HepG2 (cell line): ENCODE results near the gene CELSR2. TPM values are rescaled to one million over a fixed set of nuclear protein-coding genes. Genes with fewer than 3 reads are reported as not detected.

Source experiments
- ATAC-seq: fragments of 200-7000 bp; cut with Tn5 transposase; 3 replicates; pipeline ENCODE4 v1.9.1; 2020; ENCODE audit warnings: mild to moderate bottlenecking, moderate library complexity
- BruUV-seq: library from RNA; stranded (reverse); fragments of 400-500 nt; replicated peaks from 2 replicates; lab custom pipeline; 2021; lab: Mats Ljungman, UMichigan
- CTCF ChIA-PET: fragments of 300-600 bp; formaldehyde crosslinking; extraction: SDS; loops from one replicate; lab custom pipeline; 2021; ENCODE audit warnings: low total read pairs, inconsistent platforms, low intra/inter-chr PET ratio; lab: Yijun Ruan, JAX
- POLR2A ChIA-PET: fragments of 350-600 bp; sonication (Branson Sonifier 250); formaldehyde crosslinking; loops from one replicate; lab custom pipeline; 2020; ENCODE audit warnings: antibody characterized with exemption, inconsistent platforms; lab: Yijun Ruan, JAX
- DNase-seq: peaks from one replicate; pipeline ENCODE4 v3.0.0-alpha.2; 2015; ENCODE audit warnings: low spot score
- FAIRE-seq: peaks from 3 replicates; lab custom pipeline; 2011; peaks lifted over from hg19 to GRCh38; lab: Jason Lieb, UNC
- H2AFZ ChIP-seq: one replicate; pipeline ENCODE4 v1.6.1; 2011; ENCODE audit warnings: low read length, inconsistent platforms
- H3K27ac ChIP-seq: fragments of 300-600 bp; 3 replicates; pipeline ENCODE4 v1.8.0; 2011; ENCODE audit warnings: mixed run types, mild to moderate bottlenecking, mixed read lengths, low read length, inconsistent platforms; ENCODE audit not compliant: insufficient read depth; ENCODE audit errors: extremely low read length
- H3K27me3 ChIP-seq, 2 experiments: fragments of 200-600 bp in 1 of 2; 2 replicates in 1 of 2; 3 replicates in 1 of 2; pipeline versions ENCODE4 v1.6.0 to v1.8.0; 2011; ENCODE audit warnings: low read length in 2 of 2, mild to moderate bottlenecking in 2 of 2, moderate library complexity in 2 of 2, inconsistent platforms in 1 of 2; ENCODE audit not compliant: insufficient read depth in 2 of 2, control insufficient read depth in 1 of 2
- H3K36me3 ChIP-seq, 2 experiments: fragments of 200-600 bp in 1 of 2; replicated peaks in 1 of 2; 2 replicates in 1 of 2; 3 replicates in 1 of 2; pipeline versions ENCODE4 v1.5.1 to v1.8.0; 2011; ENCODE audit warnings: low read length in 2 of 2, inconsistent platforms in 1 of 2; ENCODE audit not compliant: insufficient read depth in 2 of 2, control insufficient read depth in 1 of 2
- H3K4me1 ChIP-seq: 2 replicates; pipeline ENCODE4 v1.5.1; 2012; ENCODE audit warnings: low read length, inconsistent platforms; ENCODE audit not compliant: insufficient read depth
- H3K4me2 ChIP-seq: 2 replicates; pipeline ENCODE4 v1.6.0; 2011; ENCODE audit warnings: low read depth, low read length, inconsistent platforms
- H3K4me3 ChIP-seq, 3 experiments: fragments of 200-600 bp in 1 of 3; sonication (generic), shearing (Covaris generic) in 1 of 3; replicated peaks in 1 of 3; 2 replicates each; pipeline ENCODE4 v1.5.1; 2011 to 2016; ENCODE audit warnings: low read length in 3 of 3, inconsistent platforms in 2 of 3, low read depth in 2 of 3, mild to moderate bottlenecking in 2 of 3, control low read depth in 1 of 3, mixed read lengths in 1 of 3; ENCODE audit not compliant: insufficient read depth in 1 of 3
- H3K79me2 ChIP-seq: one replicate; pipeline ENCODE4 v1.6.1; 2011; ENCODE audit warnings: low read length, inconsistent platforms; ENCODE audit not compliant: insufficient read depth
- H3K9ac ChIP-seq: 2 replicates; pipeline ENCODE4 v1.6.0; 2011; ENCODE audit warnings: mild to moderate bottlenecking, low read depth, low read length, inconsistent platforms; ENCODE audit not compliant: insufficient read depth
- H3K9me3 ChIP-seq: 2 replicates; pipeline ENCODE4 v1.5.1; 2012; ENCODE audit warnings: mild to moderate bottlenecking, low read length
- H4K20me1 ChIP-seq: 2 replicates; pipeline ENCODE4 v1.6.0; 2011; ENCODE audit warnings: inconsistent platforms, mild to moderate bottlenecking, low read length, moderate library complexity; ENCODE audit not compliant: insufficient read depth
- AHR ChIP-seq: IDR thresholded peaks from 2 replicates; pipeline ENCODE4 v1.6.1; 2018; ENCODE audit warnings: missing genetic modification reagents, missing compliant biosample characterization
- DRAP1 ChIP-seq: IDR thresholded peaks from 2 replicates; pipeline ENCODE4 v1.6.1; 2016; ENCODE audit warnings: missing genetic modification reagents, missing compliant biosample characterization
- FOSL1 ChIP-seq: sonication (generic); formaldehyde crosslinking; IDR thresholded peaks from 2 replicates; pipeline ENCODE4 v1.9.0; 2021; ENCODE audit warnings: missing genetic modification reagents, borderline replicate concordance
- FOXP4 ChIP-seq: sonication (generic); formaldehyde crosslinking; IDR thresholded peaks from 2 replicates; pipeline ENCODE4 v1.4.0; 2020; ENCODE audit warnings: missing genetic modification reagents
- GABPB1 ChIP-seq: IDR thresholded peaks from 2 replicates; pipeline ENCODE4 v1.6.1; 2016; ENCODE audit warnings: mild to moderate bottlenecking, missing genetic modification reagents, moderate library complexity, missing compliant biosample characterization
- HIC2 ChIP-seq: sonication (generic); formaldehyde crosslinking; IDR thresholded peaks from 2 replicates; pipeline ENCODE4 v1.9.0; 2022; ENCODE audit warnings: low read depth, missing genetic modification reagents
- HMG20A ChIP-seq: IDR thresholded peaks from 2 replicates; pipeline ENCODE4 v1.6.1; 2016; ENCODE audit warnings: borderline replicate concordance
- IRF2 ChIP-seq: IDR thresholded peaks from 2 replicates; pipeline ENCODE4 v1.6.1; 2018; ENCODE audit warnings: missing genetic modification reagents, missing compliant biosample characterization
- KDM3A ChIP-seq: IDR thresholded peaks from 2 replicates; pipeline ENCODE4 v1.6.1; 2018; ENCODE audit warnings: low read depth, missing compliant biosample characterization
- RCOR2 ChIP-seq: IDR thresholded peaks from 2 replicates; pipeline ENCODE4 v1.6.1; 2016; ENCODE audit warnings: missing biosample characterization, missing genetic modification reagents
- RFX1 ChIP-seq: fragments of 450-650 bp; IDR thresholded peaks from 2 replicates; pipeline ENCODE4 v1.6.1; 2017
- SP4 ChIP-seq: sonication (generic); formaldehyde crosslinking; IDR thresholded peaks from 2 replicates; pipeline ENCODE4 v1.8.1; 2023; ENCODE audit warnings: mild to moderate bottlenecking, missing genetic modification reagents
- ZNF138 ChIP-seq: sonication (generic); formaldehyde crosslinking; IDR thresholded peaks from 2 replicates; pipeline ENCODE4 v1.5.0; 2020; ENCODE audit warnings: mild to moderate bottlenecking, low read depth, missing genetic modification reagents
- ZNF34 ChIP-seq: sonication (generic); formaldehyde crosslinking; IDR thresholded peaks from 2 replicates; pipeline ENCODE4 v1.4.0; 2020; ENCODE audit warnings: mild to moderate bottlenecking, missing genetic modification reagents, borderline replicate concordance
- ZNF543 ChIP-seq: sonication (generic); formaldehyde crosslinking; IDR thresholded peaks from 2 replicates; pipeline ENCODE4 v1.4.0; 2020; ENCODE audit warnings: mild to moderate bottlenecking, missing genetic modification reagents
- ZNF547 ChIP-seq: sonication (generic); formaldehyde crosslinking; IDR thresholded peaks from 2 replicates; pipeline ENCODE4 v1.5.1; 2020; ENCODE audit warnings: mild to moderate bottlenecking, missing genetic modification reagents
- ZNF605 ChIP-seq: sonication (generic); formaldehyde crosslinking; IDR thresholded peaks from 2 replicates; pipeline ENCODE4 v1.8.0; 2022; ENCODE audit warnings: mild to moderate bottlenecking, missing genetic modification reagents
- WGBS: methylation state at CpG from one replicate; pipeline ENCODE4 v1.1.6; 2017; ENCODE audit warnings: low lambda C conversion rate; 5-methylcytosine and 5-hydroxymethylcytosine counted together
- in situ Hi-C: cut with HindIII; loops from 2 replicates; pipeline ENCODE4 v1.10.0; 2017; ENCODE audit warnings: low pct_unique_long_range_greater_than_20kb; ENCODE audit not compliant: extremely low pct_ligation_motif_present
- intact Hi-C: fragments of 100-400 bp; cut with micrococcal nuclease; formaldehyde crosslinking; loops from one replicate; pipeline ENCODE4 v1.10.0; 2022; ENCODE audit not compliant: unreplicated experiment
- polyA plus RNA-seq, 8 experiments: library from polyadenylated mRNA; depleted of rRNA in 3 of 8; stranded (reverse) in 7 of 8; unstranded in 1 of 8; fragments of >200 nt; fragmentation: Illumina TruSeq in 4 of 8; extraction: Trizol in 4 of 8; gene quantifications; 2 replicates each; pipeline versions ENCODE4 v1.2.1 to v1.2.3, GENCODE V29; 2011 to 2016; ENCODE audit warnings: low read depth in 4 of 8, missing spikeins in 1 of 8, mixed read lengths in 1 of 8; ENCODE audit not compliant: insufficient read depth in 1 of 8
- total RNA-seq, 5 experiments: library from RNA; depleted of rRNA; stranded (reverse); fragments of >200 nt; fragmentation: Illumina TruSeq; extraction: Trizol; gene quantifications; 2 replicates each; pipeline ENCODE4 v1.2.3, GENCODE V29; 2016; ENCODE audit warnings: low read depth in 1 of 5

The CELSR2 gene
- total and polyA plus RNA-seq, 2 of the 13 experiments (the other 11 are each of a cell fraction or from before 2014, with no cell fraction given), result 4.0 to 6.6 TPM

- TF ChIP-seq GABPB1 (no peak), RCOR2 (CRISPR knock-in tag) (no peak), ZNF34 (CRISPR knock-in tag) (no peak), RFX1 (no peak), ZNF605 (CRISPR knock-in tag) (no peak), ZNF543 (no peak), FOSL1 (CRISPR knock-in tag) (no peak), HMG20A (no peak; the same call in 1 of the 2 replicates), FOXP4 (CRISPR knock-in tag) (no peak), AHR (CRISPR knock-in tag) (no peak)
These were observed 40.4 kb upstream of the CELSR2 start (continued) for GRCh38 chr1:109208836-109209463.

GRCh38 chr1:109210058-109210457 is 39.3 kb upstream of the CELSR2 start:
- Histone ChIP-seq H3K79me2 (peaks cover 12% of the 10 kb centered on the region), H3K9ac (no peak overlapping the region), H3K4me3 (no peak overlapping the region), H4K20me1 (no peaks in the 10 kb centered on the region), H3K36me3 (no peaks in the 10 kb centered on the region), H3K9me3 (no peaks in the 10 kb centered on the region), H3K4me1 (peaks cover 26% of the 10 kb centered on the region), H2AFZ (no peak overlapping the region), H3K27ac (no peak overlapping the region), H3K27me3 (peaks cover 0 to 8% of the 10 kb centered on the region in 2 experiments; a peak in 2 of 5 replicates), H3K4me2 (peak overlapping the region; percentile 75; the same call in 1 of the 2 replicates)
- ATAC-seq (no peak), FAIRE-seq (no peak), DNase-seq (no peak)
- POLR2A ChIA-PET, result interaction anchor here (1.0 to 1.8 kb wide), 2 partner anchors 11 to 110 kb away, joined by 3 to 5 read pairs; no protein-coding TSS in a partner anchor
- WGBS, result 77% methylated on average over 8 of the region's 8 CpGs
- intact Hi-C loops (no loop called here), in situ Hi-C loops (no loop called here)
- no TSS peak for BruUV-seq
- CTCF ChIA-PET, result interaction anchor here (0.5 kb wide), 1 partner anchor 53 kb away, joined by 3 read pairs; no protein-coding TSS in a partner anchor
- TF ChIP-seq ZNF138 (CRISPR knock-in tag) (no peak), SP4 (no peak), DRAP1 (CRISPR knock-in tag) (no peak), HIC2 (CRISPR knock-in tag) (no peak), KDM3A (CRISPR knock-in tag) (no peak), IRF2 (no peak), ZNF547 (CRISPR knock-in tag) (no peak)
